HTR-8/SVneo (cell line): ENCODE results near the gene SPDEF.

Experiments used
- DNase-seq: peaks from one replicate; pipeline ENCODE4 v3.0.0; 2011; ENCODE audit warnings: low spot score, mixed read lengths; ENCODE audit not compliant: insufficient read length
- FAIRE-seq: peaks from 2 replicates; lab custom pipeline; 2011; peaks lifted over from hg19 to GRCh38; lab: Jason Lieb, UNC

Gene SPDEF

GRCh38 chr6:34584694-34585093, 28.6 kb upstream of the SPDEF start:
- FAIRE-seq (no peak), DNase-seq (no peak)

- DNase-seq: no peak
- no peak for FAIRE-seq
Measured at GRCh38 chr6:34583861-34584604, 27.9 kb upstream of the SPDEF start.

DNA sequence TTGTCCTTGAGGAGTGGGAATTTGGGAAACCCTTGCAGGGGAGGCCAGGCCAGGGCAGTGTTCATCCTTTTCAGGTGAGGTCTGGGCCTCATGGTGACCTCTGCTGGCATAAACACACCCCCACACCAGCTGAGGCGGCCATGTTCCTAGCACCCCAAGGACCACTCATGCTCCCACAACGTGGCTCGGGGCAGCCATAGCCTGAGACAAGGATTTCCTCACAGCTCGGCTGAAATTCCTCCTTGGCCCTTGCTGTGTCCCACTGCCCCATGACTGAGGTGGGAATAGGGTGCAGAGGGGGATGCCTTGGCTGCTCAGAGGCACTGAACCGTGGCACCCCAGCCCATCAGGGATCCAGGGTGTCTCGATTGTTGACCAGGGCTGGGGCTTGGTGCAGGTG, 27.3 kb upstream of the SPDEF start:
- DNase-seq: no peak
- FAIRE-seq: no peak

DNA sequence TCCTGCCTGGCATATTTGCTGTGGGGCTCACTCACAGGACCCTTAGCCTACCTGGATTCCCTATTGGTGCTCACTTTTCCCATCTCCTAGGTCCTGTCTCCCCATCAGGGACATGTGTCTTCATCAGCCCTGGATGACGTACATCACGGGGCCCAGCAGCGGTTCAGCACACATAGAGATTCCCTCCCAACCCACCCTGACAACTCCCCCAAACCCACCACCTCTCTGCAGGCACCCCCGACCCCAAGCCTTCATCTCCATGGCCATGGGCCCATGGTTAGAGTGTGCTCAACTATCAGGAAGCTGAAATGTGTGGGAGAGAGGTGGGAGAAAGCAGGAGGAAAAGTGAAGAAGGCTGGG, 25.4 kb upstream of the SPDEF start:
- no peak for DNase-seq
- FAIRE-seq: no peak

GRCh38 chr6:34580707-34581560, 24.8 kb upstream of the SPDEF start:
- no peak for DNase-seq
- no peak for FAIRE-seq

DNA sequence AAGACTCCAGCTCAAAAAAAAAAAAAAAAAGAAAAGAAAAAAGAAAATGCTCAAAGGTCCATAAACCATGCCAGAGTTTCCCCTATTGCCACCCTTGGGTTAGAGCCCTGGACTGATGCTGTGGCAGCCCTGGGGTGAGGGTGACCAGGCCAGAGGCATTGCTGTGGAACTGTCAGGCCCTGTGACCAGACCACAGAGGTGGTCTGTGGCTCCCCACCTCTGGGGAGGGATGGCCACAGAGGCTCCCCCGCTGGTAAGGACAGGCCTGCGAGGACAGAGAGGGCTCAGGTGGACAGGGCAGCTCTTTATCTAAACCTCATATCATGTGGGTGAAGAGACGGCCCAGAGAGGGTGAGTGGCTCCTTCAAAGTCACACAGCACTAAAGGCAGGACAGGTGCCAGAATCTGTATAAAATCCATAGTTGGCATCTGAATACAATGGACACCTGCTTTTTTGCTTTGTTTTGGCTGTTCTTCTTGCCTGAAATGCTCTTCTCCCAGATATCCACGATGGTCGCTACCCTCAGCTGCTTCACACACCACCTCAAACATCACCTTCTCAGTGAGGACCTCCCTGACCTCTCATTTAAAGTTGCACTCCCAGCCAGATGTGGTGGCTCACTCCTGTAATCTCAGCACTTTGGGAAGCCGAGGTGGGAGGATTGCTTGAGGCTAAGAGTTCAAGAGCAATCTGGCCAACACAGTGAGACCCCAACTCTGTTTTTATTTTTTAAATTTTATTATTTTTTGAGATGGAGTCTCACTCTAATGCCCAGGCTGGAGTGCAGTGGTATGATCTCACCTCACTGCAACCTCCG, 22.5 kb upstream of the SPDEF start:
- DNase-seq (no peak), FAIRE-seq (no peak)

- DNase-seq (no peak), FAIRE-seq (no peak)
Measured at GRCh38 chr6:34576286-34576955, 20.3 kb upstream of the SPDEF start.

DNA sequence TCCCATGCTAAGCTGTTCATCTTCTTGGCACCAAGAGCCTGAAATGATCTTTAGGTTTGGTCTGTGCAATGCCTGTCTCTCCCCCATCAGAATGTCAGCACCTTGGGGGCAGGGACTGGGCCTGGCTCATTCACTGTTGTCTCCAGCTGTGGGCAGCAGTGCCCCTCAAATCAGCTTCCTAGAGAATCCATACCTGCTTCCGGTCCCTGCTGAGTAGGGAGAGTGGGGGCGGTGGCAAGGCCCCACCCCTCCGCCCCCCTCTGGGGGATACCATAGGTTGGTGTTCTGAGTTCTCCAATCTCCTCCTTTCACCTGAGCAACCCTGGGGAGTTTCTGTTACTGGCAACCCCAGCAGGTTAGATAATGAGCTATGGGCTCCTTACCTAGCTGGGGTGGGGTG, 19.2 kb upstream of the SPDEF start:
- no peak for DNase-seq
- FAIRE-seq: no peak

DNA sequence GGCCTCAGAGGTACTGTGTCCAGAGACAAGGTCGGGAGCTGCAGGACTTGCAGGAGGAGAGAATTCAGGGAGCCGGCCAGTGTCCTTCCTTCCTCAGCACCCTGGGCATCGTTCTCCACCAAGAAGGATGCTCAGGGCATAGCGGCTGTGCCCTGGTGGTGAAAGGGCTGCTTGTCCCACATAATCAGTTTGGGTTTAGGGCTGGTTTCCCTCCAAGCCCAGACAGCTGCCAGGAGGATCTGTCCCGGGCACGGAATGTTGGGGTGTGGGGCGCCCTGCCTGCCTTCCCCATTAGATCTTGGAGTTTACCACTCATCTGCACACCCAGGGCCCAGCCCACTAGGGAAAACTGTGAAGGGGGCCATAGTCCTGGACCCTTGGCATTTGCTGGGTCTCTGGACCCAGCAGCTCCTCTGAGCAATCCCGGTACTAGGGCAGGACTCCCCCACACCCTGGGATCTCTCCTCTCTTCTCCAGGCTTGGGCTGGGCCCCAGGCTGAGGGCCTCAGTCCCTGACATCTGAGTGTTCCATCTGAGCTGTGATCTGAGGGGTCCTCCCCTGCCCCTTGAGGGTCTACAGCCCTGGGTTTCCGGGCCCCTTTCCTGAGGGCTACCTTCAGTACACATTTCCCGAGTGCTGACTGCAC, 18.6 kb upstream of the SPDEF start:
- DNase-seq (no peak), FAIRE-seq (no peak)

DNA sequence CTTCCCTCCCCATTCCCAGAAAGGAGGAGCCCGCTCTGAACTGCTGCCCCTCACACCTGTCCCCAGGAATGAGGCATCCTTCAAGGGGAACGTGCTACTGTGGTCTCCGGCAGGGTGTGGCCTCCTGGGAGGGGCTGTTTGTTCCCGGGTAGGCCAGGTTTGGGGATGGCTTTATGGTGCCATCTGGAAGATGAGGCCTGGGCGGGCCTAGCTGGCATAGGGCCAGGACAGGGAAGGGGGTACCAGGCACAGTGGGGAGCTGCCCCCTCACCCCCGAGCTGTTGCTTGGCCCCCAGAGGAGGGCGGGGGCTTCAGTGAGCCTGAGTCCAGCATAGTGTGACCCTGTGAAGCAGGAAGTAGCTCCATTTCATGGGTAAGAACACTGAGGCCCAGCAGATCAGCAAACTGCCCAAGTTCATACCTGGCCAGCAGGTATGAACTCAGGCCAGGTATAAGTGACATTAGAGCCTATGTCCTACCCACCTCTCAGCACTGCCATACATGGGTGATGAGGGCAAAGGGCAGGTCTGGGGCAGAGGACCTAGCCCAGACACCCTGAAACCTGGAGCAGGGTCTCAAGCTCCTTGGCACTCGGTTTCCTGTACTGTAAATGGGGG, 17.5 kb upstream of the SPDEF start:
- DNase-seq: no peak
- no peak for FAIRE-seq

DNA sequence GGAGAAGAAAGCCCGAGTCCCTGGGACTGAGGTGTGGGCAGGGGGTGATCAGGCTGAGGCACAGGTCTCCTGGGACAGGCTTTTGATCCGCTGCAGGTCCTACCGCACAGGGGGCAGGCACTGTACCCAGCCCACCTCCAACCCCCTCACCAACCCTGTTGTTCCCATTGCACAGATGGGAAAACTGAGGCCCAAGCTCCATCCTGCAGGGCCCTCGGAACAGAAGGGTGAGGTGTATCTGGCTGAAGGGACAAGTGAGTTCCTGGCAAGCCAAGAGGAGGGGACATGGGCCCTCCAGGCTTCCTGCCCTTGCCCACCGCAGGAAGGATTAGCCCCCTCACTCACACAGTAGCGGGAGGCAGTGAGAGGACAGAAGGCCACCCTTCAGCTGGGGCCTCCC, 16.5 kb upstream of the SPDEF start:
- FAIRE-seq (no peak), DNase-seq (no peak)

DNA sequence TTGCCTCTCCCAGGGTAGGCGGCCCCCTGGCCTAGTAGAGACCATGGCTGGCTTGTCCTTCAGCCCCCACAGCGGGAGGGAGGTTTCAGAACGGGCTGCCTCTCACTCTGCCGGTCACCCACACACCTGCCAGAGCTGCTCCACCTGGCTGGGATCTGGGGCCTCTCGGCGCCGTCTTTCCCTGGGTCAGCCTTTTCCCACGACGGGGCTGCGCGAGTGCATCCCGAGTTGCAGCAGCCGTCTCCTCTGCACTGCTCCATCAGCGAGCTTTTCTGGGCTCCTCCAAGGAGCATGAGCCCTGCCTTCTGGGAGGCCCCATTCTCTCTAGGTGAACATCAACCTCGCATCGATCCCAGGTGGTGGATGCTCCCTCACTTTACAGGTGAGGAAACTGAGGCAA, 15.9 kb upstream of the SPDEF start:
- DNase-seq (no peak), FAIRE-seq (no peak)

DNA sequence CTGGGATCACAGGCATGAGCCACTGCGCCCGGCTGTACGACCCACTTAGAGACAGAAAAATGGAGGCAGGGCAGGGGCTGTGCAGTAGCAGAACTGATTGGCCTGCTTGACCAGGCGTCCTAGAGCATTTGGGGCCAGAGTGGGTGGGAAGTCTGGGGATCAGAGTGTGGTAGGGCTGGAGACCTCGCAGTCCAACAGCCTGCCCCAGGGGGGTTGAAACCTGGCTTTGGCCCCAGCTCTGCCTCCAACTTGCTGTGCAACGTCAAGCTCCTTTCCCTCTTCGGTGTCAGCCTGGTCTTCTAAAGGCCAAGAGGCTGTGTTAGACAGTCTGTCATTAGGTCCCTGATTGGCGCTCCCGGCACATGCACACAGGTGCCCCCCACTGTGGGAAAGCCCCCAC, 15.3 kb upstream of the SPDEF start:
- no peak for FAIRE-seq
- DNase-seq: no peak

GRCh38 chr6:34570066-34570833, 14.1 kb upstream of the SPDEF start:
- FAIRE-seq: no peak
- DNase-seq: no peak

GRCh38 chr6:34569361-34569973, 13.3 kb upstream of the SPDEF start:
- no peak for FAIRE-seq
- DNase-seq: no peak

DNA sequence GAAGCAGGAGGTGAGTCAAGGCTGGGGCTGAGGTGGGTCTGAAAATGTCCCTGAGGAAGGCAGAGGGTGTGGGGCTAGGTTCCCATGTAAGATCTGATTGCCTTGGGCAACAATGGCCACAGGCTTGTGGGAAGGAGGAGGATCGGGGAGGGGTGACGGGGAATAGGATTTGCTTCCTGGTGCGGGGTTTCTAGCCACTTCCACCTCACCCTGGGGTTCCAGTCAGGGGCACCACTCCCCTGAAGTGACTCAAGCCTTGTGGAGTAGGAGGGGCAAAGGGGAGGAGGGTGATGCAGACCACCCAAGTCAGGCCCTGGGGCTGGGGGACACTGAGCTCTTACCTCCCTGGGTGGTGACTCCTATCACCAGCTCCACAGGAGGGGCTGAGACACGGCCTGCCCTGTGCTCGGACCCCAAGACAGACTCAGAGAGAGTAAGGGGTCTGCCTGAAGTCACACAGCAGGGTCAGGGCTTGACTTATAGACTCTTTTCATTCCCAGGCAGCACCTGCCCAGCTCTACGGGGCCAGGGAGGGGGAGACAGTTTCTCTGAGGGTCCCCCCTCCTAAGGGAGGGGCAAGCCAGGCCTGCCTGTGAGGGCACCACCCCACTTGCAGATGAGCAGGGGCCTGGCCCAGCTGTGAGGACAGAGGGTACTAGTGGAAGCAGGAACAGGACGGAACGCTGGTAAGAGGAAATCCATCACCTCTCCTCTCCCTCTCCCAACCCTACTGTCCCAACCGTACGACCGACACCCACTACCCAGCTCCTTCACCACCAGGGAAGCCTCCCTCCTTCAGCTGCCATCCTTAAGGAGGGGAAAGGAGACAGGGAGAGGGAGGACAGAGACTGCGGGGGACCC, 12.4 kb upstream of the SPDEF start:
- DNase-seq: no peak
- no peak for FAIRE-seq

- FAIRE-seq (no peak), DNase-seq (no peak)
Measured at GRCh38 chr6:34566830-34567546, 10.9 kb upstream of the SPDEF start.
